ENCODE data around the gene ABI1. TPM values are rescaled to one million over a fixed set of nuclear protein-coding genes. Genes with fewer than 3 reads are reported as not detected.

Gene ABI1
- total and polyA plus RNA-seq, 9 of the 15 experiments (the other 6 are each of a cell fraction or from before 2014, with no cell fraction given): 22.1 to 52.3 (median 39.0) TPM

- peak; percentile 32; the same call in 1 of the 2 replicates for TF ChIP-seq REST (IDR thresholded peaks at IDR 0.05; ENCODE audit: borderline replicate concordance)
- TF ChIP-seq REST (CRISPR knock-in tag; IDR thresholded peaks at IDR 0.05; ENCODE audit: low read depth): no peak
- TF ChIP-seq CLOCK (CRISPR knock-in tag; IDR thresholded peaks at IDR 0.05; ENCODE audit: borderline replicate concordance): no peak
- no peak for TF ChIP-seq ZNF277 (CRISPR knock-in tag; IDR thresholded peaks at IDR 0.05; ENCODE audit: borderline replicate concordance)
- no peak for TF ChIP-seq CHAMP1 (IDR thresholded peaks at IDR 0.05)
- TF ChIP-seq ZNF217 (CRISPR knock-in tag; IDR thresholded peaks at IDR 0.05): no peak
- TF ChIP-seq SMAD3 (CRISPR knock-in tag; conservative IDR thresholded peaks at IDR 0.05): no peak
- TF ChIP-seq ELF4 (CRISPR knock-in tag; IDR thresholded peaks at IDR 0.05): peak; percentile 54; the same call in 1 of the 2 replicates
- no peak for TF ChIP-seq DIDO1 (tag; IDR thresholded peaks at IDR 0.05; ENCODE audit: low read depth)
Measured at GRCh38 chr10:26860443-26861204, at the start of gene ABI1 (continued).
